Posterior cingulate gyrus (tissue), 11 donors: ENCODE data around the gene SPON2.
A peak's percentile ranks its signal among the peaks of the same experiment; 100 is the strongest.
"Not testable (repeated sequence)": the region's sequence is repeated elsewhere in the genome, so short reads cannot be mapped to it uniquely, and the experiment has no call there.

Source experiments
- DNase-seq, 10 donors: peaks; one replicate each; pipeline versions ENCODE4 v3.0.0 to v3.0.0-alpha.2; 2020 to 2021; ENCODE audit warnings: mixed read lengths in 3 of 10
- intact Hi-C: fragments of 100-400 bp; cut with DNase I; formaldehyde crosslinking; loops from one replicate; pipeline ENCODE4 v1.15.1; 2023

SPON2 gene

GRCh38 chr4:1160351-1160750 lies 12.0 kb downstream of the SPON2 start:
- DNase-seq: no peak
- intact Hi-C loops: loop anchor here (10.0 kb wide), 1 partner anchor 184 kb away; the partner anchor contains the start of gene UVSSA

- peak in 1 of 10 donors; percentile 23 for DNase-seq
- intact Hi-C loops: no loop called here
Measured at GRCh38 chr4:1156069-1156468, 16.3 kb downstream of the SPON2 start.

DNA sequence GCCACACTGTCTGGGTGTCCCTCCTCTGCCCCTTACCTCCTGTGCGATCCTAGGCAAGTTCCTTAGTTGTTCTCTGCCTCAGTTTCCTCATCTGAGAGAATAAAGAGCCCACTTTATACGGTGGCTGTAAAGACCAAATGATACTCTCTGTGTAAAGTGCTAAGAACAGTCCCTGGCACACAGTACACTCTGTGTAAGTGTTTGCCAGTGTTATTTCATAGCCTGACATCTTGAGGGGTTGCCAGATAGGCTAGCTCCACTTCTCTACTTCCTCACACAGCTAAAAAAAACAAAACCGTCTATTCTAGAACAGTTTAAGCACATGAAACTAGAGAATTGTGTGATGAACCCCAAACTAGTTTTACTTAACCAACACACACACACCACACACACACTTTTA lies 17.1 kb downstream of the SPON2 start:
- DNase-seq: no peak

DNA sequence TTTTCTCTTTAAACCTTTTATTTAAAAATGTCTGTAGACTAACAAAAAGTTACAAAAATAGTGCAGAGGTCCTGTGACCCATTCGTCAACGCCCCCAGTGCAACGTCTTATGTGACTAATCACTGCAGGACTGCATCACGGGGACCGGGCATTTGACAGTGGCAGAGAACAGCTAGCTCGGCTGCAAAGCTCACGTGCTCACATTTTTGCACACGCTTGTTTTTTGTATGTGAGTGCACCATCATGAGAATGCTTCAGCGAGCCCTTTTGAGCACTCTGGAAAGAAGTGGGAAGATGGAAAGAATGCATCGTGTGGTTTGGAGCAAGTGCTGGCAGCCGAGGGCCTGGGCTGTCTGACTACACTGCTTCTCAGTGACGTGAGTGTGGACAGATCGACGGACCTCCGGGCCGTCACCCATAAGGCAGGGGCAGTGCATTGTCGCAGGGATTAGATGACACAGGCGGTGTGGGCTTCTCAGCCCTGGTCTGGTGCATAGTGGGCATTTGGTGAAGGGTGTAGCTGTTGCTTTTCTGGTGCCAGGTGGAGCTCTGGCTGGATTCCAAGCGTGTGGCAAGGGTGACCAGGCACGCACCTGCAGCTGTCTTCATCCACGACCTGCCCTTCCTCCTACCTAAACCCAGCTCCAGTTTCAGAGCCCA lies 17.7 kb downstream of the SPON2 start:
- DNase-seq: peak in 1 of 10 donors; percentile 65
- intact Hi-C loops: no loop called here

More for the DNA sequence above, 17.1 kb downstream of the SPON2 start:
- intact Hi-C loops: no loop called here

DNA sequence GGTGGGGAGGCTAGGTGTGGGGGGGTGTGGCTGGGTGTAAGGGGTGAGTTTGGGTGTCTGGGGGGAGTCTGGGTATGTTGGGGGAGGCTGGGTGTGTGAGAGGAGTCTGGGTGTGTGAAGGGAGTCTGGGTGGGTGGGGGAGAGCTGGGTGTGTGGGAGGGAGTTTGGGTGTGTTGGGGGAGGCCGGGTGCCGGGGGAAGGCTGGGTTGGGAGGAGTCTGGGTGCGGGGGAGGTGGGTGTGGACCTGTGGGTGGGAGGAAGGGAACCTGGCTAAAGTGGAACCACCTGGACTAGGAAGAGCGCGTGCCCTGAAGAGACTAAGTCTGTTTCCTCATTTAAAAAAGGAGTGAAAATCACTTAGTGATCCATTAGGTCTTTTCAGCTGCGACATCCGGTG lies 18.3 kb downstream of the SPON2 start:
- DNase-seq: no peak
- intact Hi-C loops: no loop called here

DNA sequence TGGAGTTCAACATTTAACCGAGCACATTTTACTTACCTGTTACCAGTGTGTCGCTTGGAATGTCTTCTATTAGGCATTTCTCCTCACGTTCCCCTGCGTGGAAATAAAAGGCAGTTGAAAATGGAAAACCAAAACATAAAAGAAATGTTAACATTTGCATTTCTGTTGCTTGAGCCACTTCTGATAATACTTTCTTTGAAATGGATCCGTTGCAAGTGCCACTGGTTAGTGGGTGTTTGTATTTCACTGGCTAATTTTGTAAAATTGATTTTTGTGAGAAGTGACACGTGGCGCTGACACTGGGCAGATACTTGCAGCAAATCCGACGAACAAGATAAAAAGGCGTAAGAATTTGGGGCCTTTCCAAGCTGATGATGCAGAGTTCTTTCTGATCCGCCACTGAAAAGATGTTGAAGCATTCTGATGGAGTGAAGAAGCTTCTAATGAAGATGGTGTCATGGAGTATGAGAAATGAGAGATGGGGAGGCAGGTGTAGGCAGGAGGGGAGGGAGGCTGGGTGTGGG lies 18.8 kb downstream of the SPON2 start:
- no peak for DNase-seq
- intact Hi-C loops: no loop called here

GRCh38 chr4:1152290-1152689 lies 20.1 kb downstream of the SPON2 start:
- DNase-seq: no peak
- intact Hi-C loops: no loop called here

- peak in 1 of 10 donors; percentile 47 for DNase-seq
- intact Hi-C loops: no loop called here
Measured at GRCh38 chr4:1151541-1151940, 20.8 kb downstream of the SPON2 start.

DNA sequence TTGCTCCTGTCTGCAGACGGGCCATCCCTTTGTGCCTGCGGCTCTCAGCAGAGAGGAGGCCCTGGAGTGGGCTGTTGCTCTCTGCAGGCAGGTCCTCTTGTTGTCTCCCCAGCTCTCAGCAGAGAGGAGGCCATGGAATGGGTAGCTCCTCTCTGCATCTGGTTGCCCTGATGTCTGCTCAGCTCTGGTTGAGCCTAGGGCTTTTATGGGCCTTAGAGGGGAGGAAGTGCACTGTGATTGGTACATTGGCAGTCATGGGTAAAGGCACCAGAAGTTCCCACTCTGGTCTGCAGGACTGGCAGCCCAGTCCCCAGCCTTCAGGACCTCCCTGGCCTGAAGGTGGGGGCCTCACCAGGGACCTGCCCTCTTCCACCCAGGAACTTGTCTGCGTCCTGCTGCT lies 21.5 kb downstream of the SPON2 start:
- DNase-seq: no peak
- intact Hi-C loops: no loop called here

DNA sequence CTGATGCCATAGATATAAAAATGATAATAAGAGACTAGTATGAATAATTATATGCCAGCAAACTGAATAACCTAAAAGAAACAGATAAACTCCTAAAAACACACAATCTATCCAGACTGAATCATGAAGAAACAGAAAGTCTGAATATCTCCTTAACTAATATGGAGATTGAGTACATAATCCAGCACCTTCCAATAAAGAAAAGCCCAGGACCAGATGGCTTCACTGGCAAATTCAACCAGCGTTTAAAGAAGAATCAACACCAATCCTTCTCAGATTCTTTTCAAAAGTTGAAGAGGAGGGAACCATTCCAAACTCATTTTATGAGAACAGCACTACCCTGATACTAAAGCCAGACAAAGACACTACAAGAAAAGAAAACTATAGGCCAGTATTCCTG lies 32.5 kb downstream of the SPON2 start:
- no peak for DNase-seq
- intact Hi-C loops: no loop called here

DNA sequence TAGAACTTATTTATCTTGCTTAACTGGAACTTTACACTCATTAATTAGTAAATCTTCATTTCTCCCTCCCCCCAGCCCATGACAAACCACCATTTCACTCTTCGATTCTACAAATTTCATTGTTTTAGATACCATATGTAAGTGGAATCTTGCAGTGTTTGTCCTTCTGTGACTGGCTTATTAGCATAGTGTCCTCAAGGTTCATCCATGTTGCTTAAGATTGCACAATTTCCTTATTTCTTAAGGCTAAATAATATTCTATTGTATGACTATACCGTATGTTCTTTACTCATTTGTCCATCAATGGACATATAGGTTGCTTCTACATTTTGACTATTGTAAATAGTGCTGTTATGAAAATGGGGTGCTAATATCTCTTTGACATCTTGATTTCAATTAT lies 34.5 kb downstream of the SPON2 start:
- no peak for DNase-seq
- intact Hi-C loops: no loop called here

DNA sequence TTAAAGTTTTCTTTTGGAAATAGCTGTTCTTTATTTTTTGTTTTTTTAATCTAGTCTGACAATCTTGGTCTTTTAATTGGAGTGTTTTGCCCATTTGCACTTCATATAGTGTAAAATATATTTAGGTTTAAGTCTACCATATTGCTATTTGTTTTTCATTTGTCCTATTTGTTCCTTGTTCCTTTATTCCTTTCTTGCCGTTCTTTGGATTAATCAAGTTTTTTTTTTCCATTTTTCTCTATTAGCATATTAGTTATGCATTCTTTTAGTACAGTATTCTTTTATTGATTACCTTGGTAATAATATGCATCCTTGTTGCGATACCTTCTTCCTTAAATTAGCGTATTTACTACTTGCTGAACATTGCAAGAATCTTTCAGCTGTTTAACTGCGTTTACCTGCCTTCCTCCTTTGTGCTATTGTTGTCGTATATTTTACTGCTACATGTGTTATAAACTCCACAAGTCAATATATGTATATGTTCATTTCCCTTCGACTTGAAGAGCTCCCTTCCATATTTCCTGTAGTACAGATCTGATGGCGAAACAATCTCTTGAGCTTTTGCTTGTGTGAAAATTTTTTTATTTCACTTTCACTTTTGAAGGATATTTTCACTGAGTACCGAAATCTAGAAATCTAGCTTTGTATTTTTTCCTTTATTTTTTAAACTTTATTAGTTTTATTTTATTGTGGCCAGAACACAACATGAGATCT lies 35.2 kb downstream of the SPON2 start:
- DNase-seq: no peak
- intact Hi-C loops: no loop called here

DNA sequence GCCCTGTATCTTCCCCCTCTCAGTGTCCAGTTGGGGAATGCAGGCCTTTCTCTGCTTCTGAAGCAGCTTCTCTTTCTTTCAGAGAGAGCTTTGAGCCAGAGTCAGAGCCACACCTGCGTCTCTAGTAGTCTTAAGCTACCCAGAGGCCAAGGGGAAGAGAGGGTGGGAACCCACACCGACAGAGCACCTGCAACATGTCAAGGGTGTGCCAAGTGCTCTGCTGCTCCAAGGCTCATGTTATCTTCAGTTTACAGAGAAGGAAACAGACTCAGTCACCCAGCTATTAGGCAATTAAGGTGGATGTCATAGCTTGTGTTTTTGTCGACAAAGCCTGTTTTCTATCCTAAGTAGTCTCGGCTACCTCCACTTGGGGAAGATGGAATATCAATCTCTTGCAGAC lies 36.3 kb downstream of the SPON2 start:
- intact Hi-C loops: no loop called here
- no peak for DNase-seq

- intact Hi-C loops: loop anchor here (5.0 kb wide), 1 partner anchor 134 kb away; no protein-coding TSS in a partner anchor
- no peak for DNase-seq
Measured at GRCh38 chr4:1133033-1133432, 39.4 kb downstream of the SPON2 start.

DNA sequence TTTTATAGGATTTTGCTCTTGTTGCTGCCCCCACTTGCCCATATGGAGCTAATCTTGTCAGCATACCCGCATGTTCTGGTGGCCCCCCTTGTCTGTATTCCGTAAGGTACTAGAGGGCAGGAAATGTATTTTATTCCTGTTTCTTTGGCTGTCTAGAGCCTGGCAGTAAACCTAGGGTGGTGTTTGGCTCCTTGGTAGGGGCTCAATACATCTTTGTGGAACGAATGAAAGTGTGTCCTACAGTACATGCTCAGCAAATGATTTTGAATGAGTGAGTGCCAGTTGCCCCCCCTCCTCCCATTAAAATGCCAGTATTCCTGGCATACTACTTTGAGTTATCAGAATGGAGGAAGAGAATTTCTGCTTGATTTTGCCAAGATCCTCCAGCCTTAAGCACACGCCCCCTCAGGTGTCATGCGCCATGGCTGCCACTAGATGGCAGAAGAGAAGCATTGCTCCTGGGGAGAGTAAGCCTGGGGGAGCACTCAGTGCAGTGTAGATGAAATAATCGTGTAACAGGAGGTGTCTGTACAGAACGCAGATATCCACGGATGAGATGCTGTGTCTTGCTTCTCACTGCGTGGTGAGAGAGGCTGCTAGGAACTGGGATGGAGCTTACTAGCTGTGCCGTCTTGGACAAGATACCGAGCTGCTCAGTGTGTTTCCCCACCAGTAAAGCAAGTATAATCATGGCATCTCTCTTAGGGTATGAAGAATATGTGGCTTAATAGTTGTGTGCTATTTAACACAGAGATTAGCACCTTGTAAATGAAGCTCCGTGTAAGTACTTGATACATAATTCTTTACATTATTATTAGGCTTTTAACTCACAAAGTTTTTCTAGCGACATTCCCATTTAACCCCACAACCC lies 41.8 kb downstream of the SPON2 start:
- DNase-seq: peak; percentile 51 to 94 (median 76)
- intact Hi-C loops: loop anchor here (1.0 to 5.0 kb wide), 3 partner anchors 36 to 222 kb away; no protein-coding TSS in a partner anchor

- intact Hi-C loops: no loop called here
- no peak for DNase-seq
Measured at GRCh38 chr4:1126506-1126905, 45.9 kb downstream of the SPON2 start.

GRCh38 chr4:1125466-1125865 lies 46.9 kb downstream of the SPON2 start:
- intact Hi-C loops, DNase-seq: not testable (repeated sequence)

- no peak for DNase-seq
- intact Hi-C loops: no loop called here
Measured at GRCh38 chr4:1124818-1125217, 47.6 kb downstream of the SPON2 start.

DNA sequence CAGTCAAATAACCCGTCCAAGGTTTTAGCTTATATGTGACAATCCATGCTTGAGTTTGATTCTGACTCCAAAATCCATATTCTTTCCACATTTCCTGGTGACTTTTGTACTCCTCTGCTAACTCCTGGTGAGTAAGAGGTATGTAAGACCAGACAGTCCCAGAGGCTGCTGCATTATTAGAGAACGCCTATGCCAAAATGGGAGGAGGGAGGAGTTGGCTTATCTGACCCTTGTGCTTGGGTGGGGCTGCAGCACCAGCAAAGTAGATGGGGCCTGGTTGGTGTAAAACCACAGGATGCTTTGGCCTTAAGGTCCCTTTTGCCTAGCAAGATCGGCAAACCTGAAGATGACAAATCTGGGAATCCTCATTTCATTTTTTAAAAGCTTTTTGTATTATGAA lies 49.9 kb downstream of the SPON2 start:
- no peak for DNase-seq
- intact Hi-C loops: no loop called here
